Dendritic cell treated with granulocyte-macrophage colony-stimulating factor and Interleukin-4, amounts not matched to agents 40 ng/mL and 50 ng/mL, for 4 days (primary cell): ENCODE results near the gene CYTH4.

Experiments
- H3K27ac Mint-ChIP-seq: one replicate; pipeline ENCODE4 v1.8.0; 2022; ENCODE audit warnings: mild to moderate bottlenecking, mixed read lengths
- H3K27me3 Mint-ChIP-seq: one replicate; pipeline ENCODE4 v1.8.0; 2022; ENCODE audit warnings: mild to moderate bottlenecking, mixed read lengths
- H3K36me3 Mint-ChIP-seq: one replicate; pipeline ENCODE4 v1.8.0; 2022; ENCODE audit warnings: low read depth, mixed read lengths
- H3K4me1 Mint-ChIP-seq: one replicate; pipeline ENCODE4 v1.8.0; 2022; ENCODE audit warnings: low read depth, mixed read lengths
- H3K4me3 Mint-ChIP-seq: one replicate; pipeline ENCODE4 v1.8.0; 2022; ENCODE audit warnings: mild to moderate bottlenecking, moderate library complexity, mixed read lengths
- H3K9me3 Mint-ChIP-seq: one replicate; pipeline ENCODE4 v1.8.0; 2022; ENCODE audit warnings: mixed read lengths
- intact Hi-C: fragments of 100-400 bp; cut with micrococcal nuclease; formaldehyde crosslinking; loops from one replicate; pipeline ENCODE4 v1.15.0; 2022

Gene CYTH4

DNA sequence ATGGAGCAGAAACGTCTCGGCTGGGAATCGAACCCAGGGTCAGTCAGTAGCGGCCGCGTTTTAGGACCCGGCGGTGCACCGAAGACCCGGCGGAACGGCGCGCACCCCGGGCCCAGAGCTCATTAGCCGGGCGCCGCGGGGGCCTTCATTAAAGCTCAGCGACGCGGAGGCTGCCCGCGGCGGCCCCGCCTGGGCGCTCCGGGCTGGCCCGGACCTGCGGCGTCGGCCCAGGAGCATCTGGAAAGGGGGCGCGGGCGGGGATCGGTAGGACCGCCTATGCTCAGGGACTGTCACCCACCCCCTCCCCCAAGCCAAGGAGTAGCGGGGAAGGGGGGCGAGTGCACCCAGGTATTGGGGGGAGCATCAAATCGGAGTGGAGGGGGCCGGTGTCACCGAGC is 52.2 kb downstream of the CYTH4 start:
- Mint-ChIP-seq H3K36me3 (no peaks in the 10 kb centered on the region), H3K9me3 (no peaks in the 10 kb centered on the region), H3K4me3 (no peak overlapping the region), H3K27me3 (peaks cover 78% of the 10 kb centered on the region), H3K27ac (no peak overlapping the region), H3K4me1 (peaks cover 12% of the 10 kb centered on the region)
- intact Hi-C loops = no loop called here

DNA sequence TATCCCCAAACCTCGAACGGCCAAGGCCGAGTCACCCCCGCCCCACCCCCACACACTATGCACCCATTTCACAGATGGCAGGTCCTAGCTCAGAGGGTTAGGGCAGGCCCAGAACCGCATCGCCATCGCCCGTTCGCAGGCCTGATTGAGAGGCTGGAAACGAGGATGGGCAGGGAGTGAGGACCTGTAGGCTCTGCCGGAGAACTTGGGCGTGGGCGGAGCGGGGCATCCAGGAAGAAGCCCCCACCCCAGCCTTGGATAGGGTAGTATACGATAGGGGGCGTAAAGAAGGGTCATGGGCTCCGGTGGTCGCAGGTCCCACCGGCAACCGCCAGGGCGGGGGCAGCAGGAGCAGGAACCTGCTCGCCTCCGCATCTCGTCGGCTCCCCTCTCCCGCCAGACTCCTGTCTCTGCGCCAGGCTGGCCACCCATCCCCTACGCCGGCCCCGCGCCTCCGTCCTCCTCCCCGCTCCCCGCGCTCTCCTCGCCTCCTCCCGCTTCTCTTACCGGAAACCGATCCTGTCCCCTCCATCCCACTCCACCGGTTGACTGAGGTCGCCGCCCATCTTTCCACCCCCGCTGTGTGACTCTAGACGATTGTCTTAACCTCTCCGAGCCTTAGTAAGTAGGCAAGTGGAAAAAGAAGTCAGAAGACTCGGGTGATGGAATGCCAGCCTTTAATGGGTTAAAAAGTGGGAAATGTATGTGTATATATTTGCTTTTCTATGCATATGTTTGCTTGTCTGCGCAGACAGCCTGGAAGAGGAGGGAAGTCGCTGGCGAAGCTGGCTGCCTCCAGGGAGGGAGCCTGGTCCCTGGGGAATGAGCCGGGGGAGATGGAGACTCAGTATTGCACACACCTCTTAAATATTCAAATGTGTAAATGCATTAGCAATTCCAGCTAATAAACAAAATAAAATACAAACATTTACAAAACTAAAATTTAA is 52.8 kb downstream of the CYTH4 start:
- Mint-ChIP-seq H3K9me3 (no peaks in the 10 kb centered on the region), H3K27me3 (peaks cover 75% of the 10 kb centered on the region), H3K27ac (no peak overlapping the region), H3K4me1 (peaks cover 12% of the 10 kb centered on the region), H3K4me3 (no peak overlapping the region), H3K36me3 (no peaks in the 10 kb centered on the region)
- intact Hi-C loops = no loop called here

DNA sequence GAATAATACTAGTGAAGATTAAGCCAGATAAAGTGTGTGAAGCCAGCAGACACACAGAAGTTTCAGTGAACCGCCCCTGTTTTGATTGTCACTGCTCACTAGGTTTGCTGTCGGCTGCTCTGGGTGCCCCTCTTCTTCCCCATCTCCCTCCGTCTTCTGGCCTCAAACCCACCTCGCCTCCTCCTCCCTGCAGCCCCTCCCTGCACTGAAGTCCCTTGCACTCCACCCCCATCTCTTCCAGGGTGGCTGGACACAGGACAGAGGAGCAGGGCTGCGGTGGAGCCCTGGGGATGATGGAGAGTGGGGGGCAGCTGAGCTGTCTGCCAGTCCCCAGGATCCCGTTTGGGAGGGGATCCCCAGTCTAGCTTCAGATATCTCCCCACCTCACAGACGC is 53.5 kb downstream of the CYTH4 start:
- Mint-ChIP-seq H3K4me1 (peaks cover 12% of the 10 kb centered on the region), H3K27ac (no peak overlapping the region), H3K36me3 (no peaks in the 10 kb centered on the region), H3K4me3 (no peak overlapping the region), H3K9me3 (no peaks in the 10 kb centered on the region), H3K27me3 (peaks cover 74% of the 10 kb centered on the region)
- intact Hi-C loops = no loop called here

DNA sequence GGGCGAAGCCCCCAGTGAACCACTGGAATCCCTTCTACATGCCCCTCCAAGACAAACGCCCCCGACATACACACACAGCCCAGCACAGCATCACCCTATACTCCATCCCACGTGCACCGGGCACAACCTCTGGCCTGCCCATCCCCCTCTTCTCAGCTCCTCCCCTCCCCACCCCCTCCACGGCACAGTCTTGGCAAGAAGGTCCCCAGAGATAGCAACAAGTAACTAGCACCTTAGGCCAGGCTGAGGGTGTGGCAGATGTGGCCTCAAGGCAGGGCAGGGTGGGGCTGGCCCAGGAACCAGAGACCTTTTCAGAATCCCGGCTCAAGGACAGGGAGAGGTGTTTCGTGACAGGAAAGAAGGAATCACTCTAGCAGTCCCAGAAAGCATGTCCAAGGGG is 54.3 kb downstream of the CYTH4 start:
- intact Hi-C loops = no loop called here

DNA sequence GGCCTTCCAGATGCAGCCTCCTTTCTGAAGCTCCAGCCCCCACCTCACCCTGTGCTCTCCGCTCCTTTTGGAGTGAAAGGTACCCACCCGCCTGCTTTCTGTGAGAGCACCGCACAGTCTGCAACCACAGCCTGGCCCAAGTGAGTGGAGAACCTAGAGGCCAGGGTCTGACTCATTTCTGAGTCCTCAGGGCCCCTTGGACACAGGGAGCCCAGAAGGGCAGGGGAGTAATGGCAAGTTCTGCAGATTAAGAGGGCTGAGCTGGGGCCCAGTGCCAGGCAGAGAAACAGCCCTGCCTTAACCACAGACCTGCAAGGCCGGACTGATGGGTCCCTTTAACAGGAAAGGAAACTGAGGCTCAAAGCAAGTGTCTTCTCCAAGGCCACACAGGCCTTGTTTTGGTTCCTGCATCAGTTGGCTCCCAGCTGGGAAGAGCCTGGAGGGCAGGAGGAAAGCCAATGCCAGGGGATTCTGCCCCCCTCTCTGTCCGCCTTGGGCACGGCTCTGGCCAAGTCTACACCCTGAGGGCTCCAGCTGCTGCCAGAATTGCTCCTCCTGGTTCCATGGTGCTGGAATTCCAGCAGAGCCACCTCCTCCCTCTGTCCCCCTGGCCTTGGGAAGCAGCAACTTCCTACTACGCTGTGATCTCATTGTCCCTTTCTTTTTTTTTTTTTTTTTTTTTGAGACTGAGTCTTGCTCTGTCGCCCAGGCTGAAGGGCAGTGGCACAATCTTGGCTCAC is 55.1 kb downstream of the CYTH4 start:
- Mint-ChIP-seq H3K27ac (no peak overlapping the region), H3K4me1 (peaks cover 6% of the 10 kb centered on the region), H3K4me3 (no peak overlapping the region), H3K27me3 (peaks cover 79% of the 10 kb centered on the region), H3K36me3 (no peaks in the 10 kb centered on the region), H3K9me3 (no peaks in the 10 kb centered on the region)
- intact Hi-C loops = no loop called here

More for the DNA sequence above, 54.3 kb downstream of the CYTH4 start:
- H3K4me1 Mint-ChIP-seq = peaks cover 10% of the 10 kb centered on the region
- H3K27me3 Mint-ChIP-seq = peaks cover 76% of the 10 kb centered on the region
- H3K27ac Mint-ChIP-seq = no peak overlapping the region
- H3K9me3 Mint-ChIP-seq = no peaks in the 10 kb centered on the region
- no peaks in the 10 kb centered on the region for H3K36me3 Mint-ChIP-seq
- no peak overlapping the region for H3K4me3 Mint-ChIP-seq

DNA sequence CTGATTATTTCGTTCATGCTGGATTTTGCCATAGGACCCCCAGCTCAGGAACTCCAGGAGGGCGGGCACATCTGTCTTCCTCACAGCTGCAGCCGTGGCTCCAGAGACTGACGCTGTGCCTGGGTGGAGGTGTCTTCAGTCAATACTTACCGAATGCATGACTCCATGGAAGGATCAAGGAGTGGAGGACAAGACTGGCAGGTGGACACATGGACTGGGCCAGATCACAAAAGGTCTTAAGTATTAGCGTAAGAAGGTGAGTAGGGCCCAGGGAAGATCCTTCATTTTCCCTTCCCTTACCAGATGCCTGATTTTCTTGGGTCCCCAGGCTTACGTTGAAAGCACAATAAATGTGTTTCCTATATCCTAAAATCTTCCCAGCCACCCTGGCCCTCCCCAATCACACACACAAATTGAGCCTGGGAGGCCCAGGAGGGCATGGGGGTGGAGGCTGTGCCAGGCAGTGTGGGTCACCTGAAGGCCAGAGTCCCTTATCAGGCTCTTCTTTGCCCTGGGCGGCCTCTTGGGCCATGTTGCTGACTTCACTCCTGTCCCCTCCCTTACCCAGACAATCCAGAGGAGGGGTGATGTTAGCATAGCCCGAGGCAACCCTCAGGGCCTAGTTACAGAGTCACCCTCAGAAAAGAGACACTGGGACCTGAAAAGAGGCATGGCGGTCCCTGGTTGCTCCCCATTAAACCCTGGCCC is 56.4 kb downstream of the CYTH4 start:
- H3K4me1 Mint-ChIP-seq = peaks cover 6% of the 10 kb centered on the region
- no peaks in the 10 kb centered on the region for H3K36me3 Mint-ChIP-seq
- no peaks in the 10 kb centered on the region for H3K9me3 Mint-ChIP-seq
- no peak overlapping the region for H3K27ac Mint-ChIP-seq
- H3K27me3 Mint-ChIP-seq = peaks cover 73% of the 10 kb centered on the region
- intact Hi-C loops = no loop called here
- no peak overlapping the region for H3K4me3 Mint-ChIP-seq

DNA sequence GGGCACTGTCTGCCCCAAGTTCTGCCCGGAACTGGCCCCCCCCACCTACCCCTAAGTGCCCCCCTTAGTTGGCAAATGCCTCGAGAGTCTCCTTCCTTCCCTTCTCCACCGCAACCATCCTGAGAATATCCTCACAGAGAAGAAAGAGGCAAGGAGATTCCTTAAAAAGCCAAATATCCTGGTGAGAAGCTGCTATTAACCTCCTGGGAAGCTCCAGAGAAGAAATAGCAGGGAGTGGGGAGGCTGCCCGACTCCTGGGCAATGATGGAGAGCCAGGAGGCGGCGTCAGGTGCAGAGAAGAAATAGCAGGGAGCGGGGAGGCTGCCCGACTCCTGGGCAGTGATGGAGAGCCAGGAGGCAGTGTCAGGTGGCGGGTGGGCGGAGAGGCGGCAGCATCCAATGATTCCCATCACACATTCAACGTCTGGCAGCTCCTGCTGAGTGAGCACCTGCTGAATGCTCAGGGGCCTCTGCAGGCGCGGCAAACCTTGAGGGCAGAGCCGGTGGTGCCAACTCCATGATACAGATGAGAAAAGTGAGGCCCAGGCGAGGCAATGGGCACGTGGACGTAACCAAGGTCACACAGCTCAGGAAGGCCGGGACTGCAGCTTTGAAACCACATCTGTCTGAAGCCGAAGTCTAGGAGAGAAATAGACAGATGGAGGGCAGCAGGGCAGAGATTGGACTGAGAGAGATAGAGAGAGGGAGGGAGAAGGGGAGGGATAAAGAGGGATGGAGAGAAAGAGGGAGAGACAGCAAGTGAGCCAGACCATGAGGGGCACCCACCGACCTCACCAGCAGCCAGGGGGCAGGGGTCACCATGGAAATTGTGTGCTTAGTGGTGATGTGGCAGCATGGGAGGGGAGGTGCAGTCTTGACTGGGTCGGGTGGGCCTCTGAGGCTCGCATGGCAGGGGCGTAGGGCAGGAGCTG is 58.3 kb downstream of the CYTH4 start:
- Mint-ChIP-seq H3K4me3 (no peak overlapping the region), H3K9me3 (no peaks in the 10 kb centered on the region), H3K4me1 (no peaks in the 10 kb centered on the region), H3K27me3 (peaks cover 69% of the 10 kb centered on the region), H3K27ac (no peak overlapping the region), H3K36me3 (no peaks in the 10 kb centered on the region)
- intact Hi-C loops = no loop called here

DNA sequence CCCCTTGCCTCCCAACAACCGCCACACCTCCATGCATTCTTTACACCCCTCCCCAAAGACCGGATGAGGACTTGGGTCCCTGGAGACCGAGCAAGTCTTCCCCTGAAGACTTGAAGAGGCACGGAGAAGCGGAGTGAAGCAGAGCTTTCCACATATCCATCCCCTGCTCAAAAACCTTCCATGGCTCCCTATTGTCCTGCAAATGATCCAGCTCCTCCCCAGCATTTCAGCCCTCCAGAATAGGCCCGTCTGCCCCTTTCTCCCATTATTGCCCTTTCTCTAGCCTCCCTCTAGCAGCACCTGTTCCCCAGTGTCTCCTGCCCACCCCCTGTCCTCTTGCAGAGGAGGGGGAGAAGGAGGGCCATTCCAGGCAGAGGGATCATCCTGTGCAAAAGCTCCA is 59.8 kb downstream of the CYTH4 start:
- intact Hi-C loops = no loop called here
- no peaks in the 10 kb centered on the region for H3K36me3 Mint-ChIP-seq
- no peaks in the 10 kb centered on the region for H3K4me1 Mint-ChIP-seq
- H3K4me3 Mint-ChIP-seq = no peak overlapping the region
- H3K9me3 Mint-ChIP-seq = no peaks in the 10 kb centered on the region
- peaks cover 60% of the 10 kb centered on the region for H3K27me3 Mint-ChIP-seq
- no peak overlapping the region for H3K27ac Mint-ChIP-seq

DNA sequence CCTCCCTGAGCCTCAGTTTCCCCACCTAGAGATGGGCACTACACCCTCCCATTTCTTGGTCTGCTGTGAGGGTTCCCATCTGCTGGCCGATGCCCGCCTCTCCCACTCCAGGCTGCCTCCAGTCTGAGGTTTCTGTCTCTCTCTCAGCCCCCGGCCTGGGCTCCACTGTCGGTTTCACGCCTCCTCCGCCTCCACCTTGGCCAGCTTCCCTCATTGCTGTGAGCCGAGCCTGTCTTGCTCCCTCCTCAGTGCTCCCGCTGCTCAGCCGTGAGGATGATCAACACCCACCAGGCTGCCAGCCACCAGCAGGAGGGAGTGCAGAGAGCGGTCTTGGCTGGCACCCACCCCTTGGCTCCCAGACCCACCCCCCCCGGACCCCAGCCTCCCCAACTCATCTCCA is 61.0 kb downstream of the CYTH4 start:
- H3K4me3 Mint-ChIP-seq = no peak overlapping the region
- peaks cover 47% of the 10 kb centered on the region for H3K27me3 Mint-ChIP-seq
- no peaks in the 10 kb centered on the region for H3K9me3 Mint-ChIP-seq
- no peaks in the 10 kb centered on the region for H3K4me1 Mint-ChIP-seq
- H3K36me3 Mint-ChIP-seq = no peaks in the 10 kb centered on the region
- intact Hi-C loops = no loop called here
- H3K27ac Mint-ChIP-seq = no peak overlapping the region

DNA sequence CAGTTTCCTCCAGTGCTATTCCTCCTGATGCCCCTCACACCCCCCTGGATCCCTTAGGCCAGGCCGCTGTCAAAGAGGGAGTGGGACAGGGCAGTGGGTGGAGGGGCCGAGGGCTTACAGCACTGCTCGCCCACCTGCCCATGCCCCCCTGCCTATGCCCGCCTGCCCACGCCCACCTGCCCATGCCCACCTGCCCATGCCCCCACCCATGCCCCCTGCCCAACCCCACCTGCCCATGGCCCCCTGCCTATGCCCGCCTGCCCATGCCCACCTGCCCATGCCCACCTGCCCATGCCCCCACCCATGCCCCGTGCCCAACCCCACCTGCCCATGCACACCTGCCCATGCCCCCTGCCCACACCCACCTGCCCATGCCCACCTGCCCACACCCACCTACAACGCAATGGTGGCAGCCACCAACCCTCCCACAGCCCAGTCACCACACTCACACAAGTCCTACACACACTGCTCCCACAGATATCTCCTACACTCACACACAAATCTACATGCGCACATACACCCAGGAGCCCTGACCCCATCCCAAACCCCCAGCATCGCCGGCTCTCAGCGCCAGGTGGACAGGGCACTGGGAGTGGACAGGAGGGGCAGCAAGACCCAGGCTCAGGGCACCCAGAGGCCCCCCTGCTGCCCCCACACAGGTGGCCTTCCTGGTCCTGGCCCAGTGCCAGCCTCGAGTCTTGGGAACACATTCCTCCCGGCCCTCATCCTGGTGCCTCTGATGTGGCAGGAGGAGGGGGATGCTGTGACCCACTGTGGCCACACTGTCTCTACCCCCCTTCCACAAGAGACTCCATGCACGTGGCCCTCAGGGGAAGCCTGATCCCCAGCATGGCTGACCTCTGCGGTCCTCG is 61.8 kb downstream of the CYTH4 start:
- no peaks in the 10 kb centered on the region for H3K9me3 Mint-ChIP-seq
- H3K36me3 Mint-ChIP-seq = no peaks in the 10 kb centered on the region
- no peaks in the 10 kb centered on the region for H3K4me1 Mint-ChIP-seq
- H3K27ac Mint-ChIP-seq = no peak overlapping the region
- H3K4me3 Mint-ChIP-seq = no peak overlapping the region
- H3K27me3 Mint-ChIP-seq = peaks cover 46% of the 10 kb centered on the region
- intact Hi-C loops = no loop called here

DNA sequence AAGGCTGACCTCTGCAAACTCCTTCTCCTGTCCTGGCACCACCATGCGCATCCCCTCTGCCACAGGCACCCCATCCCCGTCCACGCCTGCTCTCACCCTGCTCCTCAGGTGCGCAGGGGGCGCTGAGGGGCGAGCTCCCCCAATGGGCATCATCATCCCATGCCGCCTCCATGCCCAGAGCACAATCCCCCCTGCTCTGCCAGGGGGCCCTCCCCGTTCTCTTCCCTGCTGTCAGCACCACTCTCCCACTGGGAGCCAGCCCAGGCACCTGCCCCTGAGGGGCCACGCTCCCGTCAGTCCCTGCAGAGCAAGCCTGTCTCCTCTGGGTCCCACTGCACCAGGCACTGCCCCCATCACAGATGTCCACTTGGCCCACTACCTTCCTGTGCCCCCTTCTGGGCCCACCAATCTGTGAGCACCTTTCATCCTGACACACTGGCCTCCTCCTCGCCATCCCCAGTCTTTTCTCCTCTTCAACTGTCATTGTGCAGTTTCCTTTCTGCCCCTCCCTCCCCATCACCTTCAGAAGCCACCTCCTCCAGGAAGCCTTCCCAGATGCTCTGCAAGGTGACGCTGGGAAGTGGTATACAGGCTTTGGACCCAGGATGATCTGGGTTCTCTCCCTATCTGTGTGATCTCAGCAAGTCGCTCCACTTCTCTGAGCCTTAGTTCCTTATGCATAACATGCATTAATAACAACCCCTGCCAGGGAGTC is 62.6 kb downstream of the CYTH4 start:
- H3K36me3 Mint-ChIP-seq = no peaks in the 10 kb centered on the region
- H3K27ac Mint-ChIP-seq = no peak overlapping the region
- no peaks in the 10 kb centered on the region for H3K4me1 Mint-ChIP-seq
- peaks cover 47% of the 10 kb centered on the region for H3K27me3 Mint-ChIP-seq
- H3K9me3 Mint-ChIP-seq = no peaks in the 10 kb centered on the region
- intact Hi-C loops = no loop called here
- no peak overlapping the region for H3K4me3 Mint-ChIP-seq

DNA sequence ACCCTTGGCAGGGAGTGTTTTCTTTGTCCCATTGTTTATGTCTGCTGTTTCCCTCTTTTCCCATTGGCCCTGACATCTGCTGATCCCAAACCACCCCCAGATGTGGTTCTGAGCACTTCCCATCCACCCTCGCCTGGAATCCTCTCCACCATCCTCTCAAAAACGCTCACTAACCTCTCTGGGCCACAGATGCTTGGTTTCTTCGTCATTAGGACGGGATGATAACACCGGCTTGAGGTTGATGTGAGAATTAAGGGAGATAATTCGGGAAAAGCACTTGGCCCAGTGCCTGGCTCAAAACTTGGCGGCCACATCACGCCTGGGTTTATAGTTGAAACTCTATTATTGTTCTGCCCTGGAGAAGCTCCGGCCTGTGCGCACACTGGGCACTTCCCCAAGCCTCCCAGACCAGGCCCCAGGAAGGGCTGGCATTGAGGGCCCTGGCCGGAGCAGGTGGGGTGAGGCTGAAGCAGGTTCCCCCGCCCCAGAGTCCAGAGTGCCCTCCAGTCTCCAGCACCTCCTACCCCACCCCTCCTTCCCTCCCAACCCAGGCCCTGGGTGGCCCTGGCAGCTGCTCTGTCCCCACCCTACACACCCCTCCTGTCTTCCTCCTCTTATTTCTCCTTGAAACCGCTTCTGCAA is 63.7 kb downstream of the CYTH4 start:
- Mint-ChIP-seq H3K4me1 (no peaks in the 10 kb centered on the region), H3K36me3 (no peaks in the 10 kb centered on the region), H3K27ac (no peak overlapping the region), H3K27me3 (peaks cover 40% of the 10 kb centered on the region), H3K9me3 (no peaks in the 10 kb centered on the region), H3K4me3 (no peak overlapping the region)
- intact Hi-C loops = no loop called here
